Brain microvascular endothelial cell (primary cell): ENCODE results near the gene PPIE.

Experiments used
- DNase-seq: peaks from one replicate; pipeline ENCODE4 v3.0.0-alpha.2; 2020
- H3K27ac ChIP-seq: fragments of 250-450 bp; sonication (Bioruptor Pico); 2 replicates; pipeline ENCODE4 v1.5.1; 2020; ENCODE audit warnings: mild to moderate bottlenecking, moderate library complexity
- H3K27me3 ChIP-seq: fragments of 250-450 bp; sonication (Bioruptor Pico); replicated peaks from 2 replicates; pipeline ENCODE4 v1.5.1; 2020; ENCODE audit warnings: mild to moderate bottlenecking
- H3K36me3 ChIP-seq: fragments of 250-450 bp; sonication (Bioruptor Pico); replicated peaks from 2 replicates; pipeline ENCODE4 v1.5.1; 2020; ENCODE audit warnings: mild to moderate bottlenecking
- H3K4me3 ChIP-seq: 2 replicates; pipeline ENCODE4 v1.5.1; 2011; ENCODE audit warnings: low read depth, mild to moderate bottlenecking, control low read depth, low read length, moderate library complexity
- in situ Hi-C: cut with HindIII; loops from 2 replicates; pipeline ENCODE4 v1.10.0; 2017; ENCODE audit warnings: low sequenced_read_pairs, low pct_ligation_motif_present
- TF ChIP-seq, protein P1 (sequence below): IDR thresholded peaks from 2 replicates; pipeline ENCODE4 v1.5.1; 2011; ENCODE audit warnings: low read depth, mild to moderate bottlenecking, moderate library complexity, low read length, control low read depth, inconsistent platforms; ENCODE audit errors: missing control alignments

The PPIE gene

GRCh38 chr1:39721664-39722063 lies 17.0 kb upstream of the PPIE start:
- no peak overlapping the region for H3K27ac ChIP-seq
- no peak overlapping the region for H3K4me3 ChIP-seq
- TF ChIP-seq, protein P1, sequence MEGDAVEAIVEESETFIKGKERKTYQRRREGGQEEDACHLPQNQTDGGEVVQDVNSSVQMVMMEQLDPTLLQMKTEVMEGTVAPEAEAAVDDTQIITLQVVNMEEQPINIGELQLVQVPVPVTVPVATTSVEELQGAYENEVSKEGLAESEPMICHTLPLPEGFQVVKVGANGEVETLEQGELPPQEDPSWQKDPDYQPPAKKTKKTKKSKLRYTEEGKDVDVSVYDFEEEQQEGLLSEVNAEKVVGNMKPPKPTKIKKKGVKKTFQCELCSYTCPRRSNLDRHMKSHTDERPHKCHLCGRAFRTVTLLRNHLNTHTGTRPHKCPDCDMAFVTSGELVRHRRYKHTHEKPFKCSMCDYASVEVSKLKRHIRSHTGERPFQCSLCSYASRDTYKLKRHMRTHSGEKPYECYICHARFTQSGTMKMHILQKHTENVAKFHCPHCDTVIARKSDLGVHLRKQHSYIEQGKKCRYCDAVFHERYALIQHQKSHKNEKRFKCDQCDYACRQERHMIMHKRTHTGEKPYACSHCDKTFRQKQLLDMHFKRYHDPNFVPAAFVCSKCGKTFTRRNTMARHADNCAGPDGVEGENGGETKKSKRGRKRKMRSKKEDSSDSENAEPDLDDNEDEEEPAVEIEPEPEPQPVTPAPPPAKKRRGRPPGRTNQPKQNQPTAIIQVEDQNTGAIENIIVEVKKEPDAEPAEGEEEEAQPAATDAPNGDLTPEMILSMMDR: no peak
- peaks cover 34% of the 10 kb centered on the region for H3K27me3 ChIP-seq
- in situ Hi-C loops: no loop called here
- DNase-seq: no peak
- H3K36me3 ChIP-seq: no peaks in the 10 kb centered on the region

DNA sequence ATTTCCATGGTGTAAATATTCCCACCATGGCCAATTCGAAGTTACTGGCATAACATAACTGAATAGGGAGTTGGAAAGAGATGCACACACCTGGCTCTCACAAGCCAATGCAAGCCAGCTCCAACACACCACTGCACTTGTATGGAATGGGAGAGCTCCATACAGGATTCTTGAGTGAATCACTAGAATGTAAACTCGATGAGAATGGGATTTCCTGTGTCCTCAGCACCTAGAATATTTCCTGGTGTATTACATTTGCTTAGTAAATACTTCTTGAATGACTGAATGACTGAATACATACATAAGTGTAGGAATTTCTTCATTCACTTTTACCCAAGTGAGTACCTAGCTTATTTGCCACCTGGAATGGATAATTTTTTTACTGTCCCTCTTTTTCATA lies 16.2 kb upstream of the PPIE start:
- Histone ChIP-seq H3K27me3 (peaks cover 27% of the 10 kb centered on the region), H3K4me3 (no peak overlapping the region), H3K36me3 (no peaks in the 10 kb centered on the region), H3K27ac (no peak overlapping the region)
- in situ Hi-C loops: no loop called here
- TF ChIP-seq, protein P1: no peak
- DNase-seq: no peak

DNA sequence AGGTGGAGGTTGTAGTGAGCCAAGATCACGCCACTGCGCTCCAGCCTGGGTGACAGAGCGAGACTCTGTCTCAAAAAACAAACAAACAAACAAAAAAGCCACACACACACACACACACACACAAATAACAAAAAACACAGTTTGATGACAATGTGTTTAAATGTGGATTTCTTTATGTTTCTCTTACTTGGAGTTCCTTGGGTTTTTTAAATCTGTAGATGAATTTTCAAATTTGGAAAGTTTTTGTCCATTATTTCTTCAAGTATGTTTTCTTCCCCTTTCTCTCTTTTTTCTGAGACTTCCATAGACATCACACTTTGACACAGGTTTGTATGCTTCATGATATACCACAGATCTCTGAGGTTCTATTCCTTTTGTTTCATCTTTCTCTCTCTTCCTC lies 12.1 kb upstream of the PPIE start:
- Histone ChIP-seq H3K27me3 (peaks cover 31% of the 10 kb centered on the region), H3K36me3 (no peaks in the 10 kb centered on the region), H3K4me3 (no peak overlapping the region), H3K27ac (no peak overlapping the region)
- TF ChIP-seq, protein P1: no peak
- in situ Hi-C loops: no loop called here
- no peak for DNase-seq

- Histone ChIP-seq H3K36me3 (no peaks in the 10 kb centered on the region), H3K4me3 (no peak overlapping the region), H3K27ac (no peak overlapping the region), H3K27me3 (peaks cover 31% of the 10 kb centered on the region)
- DNase-seq: no peak
- TF ChIP-seq, protein P1: no peak
- in situ Hi-C loops: no loop called here
Observed at GRCh38 chr1:39727221-39727931, 11.3 kb upstream of the PPIE start.

GRCh38 chr1:39727932-39728317 lies 10.8 kb upstream of the PPIE start:
- no peak overlapping the region for H3K27ac ChIP-seq
- in situ Hi-C loops: no loop called here
- no peak overlapping the region for H3K4me3 ChIP-seq
- TF ChIP-seq, protein P1: no peak
- no peak for DNase-seq
- H3K27me3 ChIP-seq: peaks cover 34% of the 10 kb centered on the region
- no peaks in the 10 kb centered on the region for H3K36me3 ChIP-seq

- H3K27ac ChIP-seq: no peak overlapping the region
- no peaks in the 10 kb centered on the region for H3K36me3 ChIP-seq
- H3K4me3 ChIP-seq: no peak overlapping the region
- TF ChIP-seq, protein P1: no peak
- in situ Hi-C loops: no loop called here
- DNase-seq: no peak
- peaks cover 41% of the 10 kb centered on the region for H3K27me3 ChIP-seq
Observed at GRCh38 chr1:39729030-39729429, 9.7 kb upstream of the PPIE start.
